Fibroblast of skin of abdomen (primary cell): Measurements from ENCODE around the gene CCDC120. TPM values are rescaled to one million over a fixed set of nuclear protein-coding genes. Genes with fewer than 3 reads are reported as not detected.

Source experiments
- DNase-seq: peaks from one replicate; pipeline ENCODE4 v3.0.0-alpha.2; 2013
- polyA plus RNA-seq, 2 experiments: library from polyadenylated mRNA; unstranded; fragments of 120-200 nt; gene quantifications; one replicate each; pipeline ENCODE4 v1.2.1, GENCODE V29; 2013; ENCODE audit not compliant: insufficient read length in 2 of 2

Gene CCDC120, protein sequence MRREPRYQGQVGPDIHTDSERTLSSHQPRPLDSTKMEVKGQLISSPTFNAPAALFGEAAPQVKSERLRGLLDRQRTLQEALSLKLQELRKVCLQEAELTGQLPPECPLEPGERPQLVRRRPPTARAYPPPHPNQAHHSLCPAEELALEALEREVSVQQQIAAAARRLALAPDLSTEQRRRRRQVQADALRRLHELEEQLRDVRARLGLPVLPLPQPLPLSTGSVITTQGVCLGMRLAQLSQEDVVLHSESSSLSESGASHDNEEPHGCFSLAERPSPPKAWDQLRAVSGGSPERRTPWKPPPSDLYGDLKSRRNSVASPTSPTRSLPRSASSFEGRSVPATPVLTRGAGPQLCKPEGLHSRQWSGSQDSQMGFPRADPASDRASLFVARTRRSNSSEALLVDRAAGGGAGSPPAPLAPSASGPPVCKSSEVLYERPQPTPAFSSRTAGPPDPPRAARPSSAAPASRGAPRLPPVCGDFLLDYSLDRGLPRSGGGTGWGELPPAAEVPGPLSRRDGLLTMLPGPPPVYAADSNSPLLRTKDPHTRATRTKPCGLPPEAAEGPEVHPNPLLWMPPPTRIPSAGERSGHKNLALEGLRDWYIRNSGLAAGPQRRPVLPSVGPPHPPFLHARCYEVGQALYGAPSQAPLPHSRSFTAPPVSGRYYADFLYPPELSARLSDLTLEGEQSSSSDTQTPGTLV
- polyA plus RNA-seq (2013, experiment 1 of 2; ENCODE audit: insufficient read length), result 3.9 TPM
- polyA plus RNA-seq (2013, experiment 2 of 2; ENCODE audit: insufficient read length), result 4.1 TPM

- no peak for DNase-seq
Observed at GRCh38 chrX:49058794-49059193, at the start of gene CCDC120. Gene CCDC120 (plus strand): TSS chrX:49058999. CDS start chrX:49062042, 3,043 bp downstream.

- no peak for DNase-seq
Observed at GRCh38 chrX:49019050-49019449, 39.7 kb upstream of the CCDC120 start.

DNA sequence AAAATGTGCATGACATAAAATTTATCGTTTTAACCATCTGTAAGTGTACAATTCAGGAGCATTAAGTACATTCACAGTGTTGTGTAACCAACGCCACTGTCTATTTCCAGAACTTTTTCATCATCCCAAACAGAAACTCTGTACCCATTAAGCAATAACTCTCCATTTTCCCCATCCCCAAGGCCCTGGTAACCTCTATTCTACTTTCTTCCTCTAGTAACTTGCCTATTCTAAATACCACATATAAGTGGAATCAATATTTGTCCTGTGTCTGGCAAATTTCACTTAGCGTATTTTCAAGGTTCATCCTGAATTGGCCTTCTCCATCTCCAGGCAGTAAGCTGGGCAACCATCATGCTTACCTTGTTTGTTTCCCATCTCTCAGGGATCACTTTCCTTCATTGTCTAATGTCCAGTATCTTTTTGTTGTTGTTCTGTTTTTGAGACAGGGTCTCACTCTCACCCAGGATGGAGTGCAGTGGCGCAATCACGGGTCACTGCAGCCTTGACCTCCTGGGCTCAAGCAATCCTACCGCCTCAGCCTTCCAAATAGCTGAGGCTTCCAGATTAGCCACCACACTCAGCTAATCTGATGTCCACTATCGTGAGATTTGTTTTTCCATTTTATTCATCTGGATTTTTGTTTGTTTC is 39.1 kb upstream of the CCDC120 start:
- DNase-seq, result no peak

- DNase-seq, result no peak
Observed at GRCh38 chrX:49029876-49030275, 28.9 kb upstream of the CCDC120 start.

DNA sequence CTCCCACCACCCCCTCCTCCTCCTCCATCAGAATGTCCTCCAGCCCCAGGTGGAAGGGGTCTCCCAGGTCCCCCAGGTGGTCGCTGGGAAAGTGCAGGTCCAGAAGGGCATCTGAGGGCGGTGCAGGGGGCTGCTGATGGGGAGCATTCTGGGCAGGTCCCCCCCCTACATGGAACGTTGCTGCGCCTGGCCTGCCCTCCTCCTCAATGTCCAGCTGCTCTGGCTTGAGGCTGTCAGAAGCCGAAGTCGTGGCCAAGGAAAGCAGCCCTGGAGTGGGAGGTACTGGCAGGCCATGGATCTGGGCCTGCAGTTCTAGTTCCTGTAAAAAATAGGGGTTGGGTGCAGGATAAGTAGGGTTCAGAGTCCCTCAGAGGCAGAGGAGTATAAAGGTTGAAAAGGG is 28.5 kb upstream of the CCDC120 start:
- no peak for DNase-seq

- peak; percentile 38 for DNase-seq
Observed at GRCh38 chrX:49037883-49038475, 20.8 kb upstream of the CCDC120 start.

DNA sequence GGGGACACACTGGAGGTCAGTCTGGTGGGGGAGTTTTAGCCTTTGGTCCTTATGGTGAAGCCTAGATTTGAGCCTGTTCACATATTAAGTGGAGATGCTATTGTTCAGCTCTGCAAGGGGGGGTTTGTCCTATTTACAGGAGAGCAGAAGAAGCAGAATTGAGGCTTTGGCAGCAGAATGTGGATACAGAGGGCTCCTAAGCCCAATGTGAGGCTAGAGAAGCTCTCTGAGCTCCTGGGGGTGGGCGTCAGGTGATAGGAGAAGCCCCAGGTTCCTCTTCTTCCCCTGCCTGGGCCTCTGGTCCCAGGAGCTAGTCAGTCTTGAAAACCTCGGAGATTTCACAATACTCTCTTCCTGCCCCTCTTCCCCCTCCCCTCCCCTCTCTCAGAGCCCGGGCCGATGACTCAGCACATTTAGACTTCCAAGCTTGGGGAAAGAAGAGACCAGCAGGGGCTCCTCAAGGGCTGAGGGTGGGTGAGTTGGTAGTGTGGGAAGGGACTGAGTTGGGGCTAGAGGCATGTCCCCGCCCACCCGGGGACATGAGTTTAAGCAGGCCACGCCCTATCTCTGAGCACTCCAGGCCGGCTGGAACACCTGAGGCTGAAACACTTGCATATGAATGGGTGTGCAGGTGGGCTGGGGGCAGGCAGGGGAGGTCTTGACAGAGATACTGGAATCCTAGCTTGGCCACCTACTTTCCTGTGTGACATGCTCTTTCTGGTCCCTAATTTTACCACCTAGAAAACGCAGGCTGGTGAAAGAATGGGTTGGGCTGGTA is 19.0 kb upstream of the CCDC120 start:
- peak; percentile 95 for DNase-seq

DNA sequence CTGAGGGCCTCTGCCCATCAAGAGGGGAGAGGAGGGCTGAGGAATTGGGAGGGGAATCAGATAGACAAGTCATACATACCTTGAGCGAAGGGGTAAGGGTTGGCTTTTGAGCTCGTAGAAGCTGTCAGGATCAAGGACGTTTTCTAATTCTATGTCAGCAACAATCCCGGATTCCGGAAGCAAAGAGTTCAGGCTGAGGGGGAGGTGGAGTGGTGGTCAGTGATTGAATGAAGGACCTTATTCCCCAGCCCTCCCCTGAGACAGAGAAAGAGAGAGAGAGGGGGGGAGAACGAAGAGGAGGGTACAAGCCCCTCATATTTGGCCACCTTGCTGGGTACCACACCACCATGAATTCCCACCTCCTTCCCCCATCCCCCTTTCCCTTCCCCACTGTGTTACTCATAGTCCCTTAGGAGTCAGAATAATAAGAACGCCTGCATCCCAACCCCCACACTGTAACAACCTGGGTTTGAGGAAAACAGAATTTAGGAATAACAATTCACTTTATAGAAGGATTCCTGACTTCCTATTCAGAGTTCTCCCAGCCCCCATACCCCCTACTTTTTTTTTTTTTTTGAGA is 18.3 kb upstream of the CCDC120 start:
- peak; percentile 52 for DNase-seq

DNA sequence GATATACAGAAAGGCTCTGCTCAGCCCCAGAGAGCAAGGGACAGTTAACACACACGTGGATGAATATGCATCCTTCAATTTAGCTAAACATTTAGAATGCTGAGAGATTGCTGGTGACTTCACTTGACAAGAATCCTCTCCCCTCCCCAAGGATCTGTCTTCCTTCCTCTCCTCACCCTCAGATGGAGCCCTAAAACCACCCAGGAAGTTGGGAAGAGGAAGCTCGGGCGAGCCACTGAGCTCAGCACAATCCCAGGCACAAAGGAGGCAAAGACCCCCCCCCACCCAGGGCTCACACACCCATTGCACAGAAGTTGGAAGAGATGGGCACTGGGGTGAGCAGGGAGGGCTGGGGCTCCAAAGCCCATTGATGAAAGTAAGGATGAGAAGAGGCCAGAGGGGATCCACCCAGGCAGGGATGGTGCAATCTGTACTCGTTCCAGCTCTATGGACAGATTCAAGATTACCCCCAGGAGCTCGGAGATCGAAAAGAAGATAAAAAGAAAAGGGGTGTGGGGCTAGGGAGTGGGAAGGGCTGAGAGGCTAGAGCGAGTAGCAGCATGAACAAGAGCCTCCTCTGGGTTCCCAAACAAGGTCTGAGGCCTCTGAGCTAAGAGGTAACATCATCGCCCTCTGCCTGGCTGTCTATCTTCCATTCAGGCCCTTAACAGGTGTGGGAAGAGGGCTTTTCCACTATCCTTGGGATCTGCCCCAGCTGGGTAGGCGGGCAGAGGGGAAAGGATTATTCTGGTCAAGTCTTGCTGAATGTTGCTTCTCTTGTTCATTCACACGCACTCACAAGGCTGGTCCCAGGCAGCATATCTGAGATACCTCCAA is 16.8 kb upstream of the CCDC120 start:
- peak; percentile 79 for DNase-seq

- DNase-seq, result no peak
Observed at GRCh38 chrX:49042581-49043219, 16.1 kb upstream of the CCDC120 start.

DNA sequence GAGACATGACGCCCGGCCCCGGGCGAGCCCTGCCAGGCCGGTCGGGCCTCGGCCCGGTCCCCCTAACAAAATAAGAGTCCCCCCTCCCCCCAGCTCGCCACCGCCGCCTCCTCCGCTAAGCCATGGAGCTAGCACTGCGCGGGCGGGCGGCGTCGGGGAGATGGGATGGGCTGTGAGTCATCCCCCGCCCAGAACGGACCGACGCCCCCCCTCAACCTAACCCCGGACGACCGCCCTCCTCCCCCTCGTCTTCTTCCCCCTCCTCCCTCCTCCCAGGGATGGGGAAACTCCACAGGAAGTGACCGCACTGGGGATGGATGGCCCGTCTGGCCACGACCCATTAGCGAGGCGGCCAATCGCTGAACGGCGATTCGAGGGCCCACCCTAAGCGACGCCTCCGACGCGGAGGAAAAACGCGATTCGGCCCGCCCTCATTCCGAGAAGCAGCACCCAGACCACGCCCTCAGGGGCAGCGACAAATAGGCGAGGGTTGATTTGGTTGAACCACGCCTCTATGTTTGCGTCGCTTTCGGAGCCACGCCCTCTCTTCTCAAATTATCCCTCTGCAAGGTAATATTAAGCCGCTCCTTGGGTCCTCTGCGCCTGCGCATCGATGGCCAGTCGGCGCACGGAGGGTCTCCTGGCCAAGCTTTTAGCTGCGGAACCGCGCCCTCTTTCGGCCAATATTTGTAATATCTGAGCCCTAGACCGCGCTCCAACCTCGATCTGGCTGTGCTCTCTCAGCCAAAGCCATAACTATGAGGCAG is 15.4 kb upstream of the CCDC120 start, which contains the start of gene TFE3:
TFE3 (minus strand) TSS at position 138 of the 767 bp plus-strand sequence; CDS start at position 7, 131 bp downstream.
- peak; percentile 99 for DNase-seq

- DNase-seq, result no peak
Observed at GRCh38 chrX:49043987-49044281, 14.9 kb upstream of the CCDC120 start.

GRCh38 chrX:49053223-49054072 is 5.4 kb upstream of the CCDC120 start:
- DNase-seq, result peak; percentile 63

- no peak for DNase-seq
Observed at GRCh38 chrX:49054073-49054762, 4.6 kb upstream of the CCDC120 start.

DNA sequence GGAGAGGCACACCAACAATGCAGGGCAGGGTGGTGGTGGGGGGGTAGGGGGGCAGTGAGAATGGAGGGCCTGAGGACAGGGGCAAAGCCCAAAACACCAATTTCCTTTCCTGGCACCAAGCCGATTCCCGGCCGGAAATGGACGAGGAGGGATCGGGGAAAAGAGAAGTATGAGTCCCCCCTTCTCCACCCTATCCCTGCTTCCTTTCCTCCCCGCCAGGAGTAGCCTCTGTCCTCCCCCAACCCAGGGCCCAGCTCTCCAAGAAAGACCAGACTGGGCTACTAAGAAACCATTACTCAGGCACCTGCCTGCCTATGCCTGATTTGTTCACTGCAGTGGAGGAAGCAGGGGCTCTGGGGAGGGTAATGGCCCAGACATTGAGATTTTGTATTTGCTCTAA is 402 bp downstream of the CCDC120 start:
- DNase-seq, result no peak

- DNase-seq, result no peak
Observed at GRCh38 chrX:49059681-49060085, 884 bp downstream of the CCDC120 start.

GRCh38 chrX:49060914-49061313 is 2.1 kb downstream of the CCDC120 start:
- DNase-seq, result no peak

DNA sequence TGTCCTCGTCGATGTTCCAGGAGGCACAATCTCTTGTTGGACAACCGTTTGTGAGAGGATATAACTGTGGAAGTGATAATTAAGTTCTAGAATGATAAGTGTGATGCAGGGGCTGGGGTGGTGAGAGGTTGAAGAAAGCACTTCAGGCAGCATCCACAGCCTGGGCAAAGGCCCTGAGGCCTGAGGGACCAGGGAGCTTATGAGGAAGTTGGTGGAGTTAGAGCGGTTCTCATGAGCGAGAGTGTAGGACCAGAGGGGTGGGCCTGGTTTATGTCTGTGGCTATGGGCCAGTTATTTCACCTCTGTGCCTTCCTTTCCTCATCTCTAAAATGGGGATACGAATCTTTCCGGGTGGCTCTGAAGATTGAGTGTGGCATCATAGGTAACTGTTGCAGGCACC is 2.7 kb downstream of the CCDC120 start:
- no peak for DNase-seq
